ENCODE data around the gene SEC14L1.

SEC14L1 gene

GRCh38 chr17:77101521-77102410 lies 39.0 kb upstream of the SEC14L1 start:
- TF ChIP-seq, protein P1, sequence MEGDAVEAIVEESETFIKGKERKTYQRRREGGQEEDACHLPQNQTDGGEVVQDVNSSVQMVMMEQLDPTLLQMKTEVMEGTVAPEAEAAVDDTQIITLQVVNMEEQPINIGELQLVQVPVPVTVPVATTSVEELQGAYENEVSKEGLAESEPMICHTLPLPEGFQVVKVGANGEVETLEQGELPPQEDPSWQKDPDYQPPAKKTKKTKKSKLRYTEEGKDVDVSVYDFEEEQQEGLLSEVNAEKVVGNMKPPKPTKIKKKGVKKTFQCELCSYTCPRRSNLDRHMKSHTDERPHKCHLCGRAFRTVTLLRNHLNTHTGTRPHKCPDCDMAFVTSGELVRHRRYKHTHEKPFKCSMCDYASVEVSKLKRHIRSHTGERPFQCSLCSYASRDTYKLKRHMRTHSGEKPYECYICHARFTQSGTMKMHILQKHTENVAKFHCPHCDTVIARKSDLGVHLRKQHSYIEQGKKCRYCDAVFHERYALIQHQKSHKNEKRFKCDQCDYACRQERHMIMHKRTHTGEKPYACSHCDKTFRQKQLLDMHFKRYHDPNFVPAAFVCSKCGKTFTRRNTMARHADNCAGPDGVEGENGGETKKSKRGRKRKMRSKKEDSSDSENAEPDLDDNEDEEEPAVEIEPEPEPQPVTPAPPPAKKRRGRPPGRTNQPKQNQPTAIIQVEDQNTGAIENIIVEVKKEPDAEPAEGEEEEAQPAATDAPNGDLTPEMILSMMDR (IDR thresholded peaks at IDR 0.05), result no peak

GRCh38 chr17:77105706-77106105 lies 35.1 kb upstream of the SEC14L1 start:
- TF ChIP-seq, protein P1 (IDR thresholded peaks at IDR 0.05), result no peak

DNA sequence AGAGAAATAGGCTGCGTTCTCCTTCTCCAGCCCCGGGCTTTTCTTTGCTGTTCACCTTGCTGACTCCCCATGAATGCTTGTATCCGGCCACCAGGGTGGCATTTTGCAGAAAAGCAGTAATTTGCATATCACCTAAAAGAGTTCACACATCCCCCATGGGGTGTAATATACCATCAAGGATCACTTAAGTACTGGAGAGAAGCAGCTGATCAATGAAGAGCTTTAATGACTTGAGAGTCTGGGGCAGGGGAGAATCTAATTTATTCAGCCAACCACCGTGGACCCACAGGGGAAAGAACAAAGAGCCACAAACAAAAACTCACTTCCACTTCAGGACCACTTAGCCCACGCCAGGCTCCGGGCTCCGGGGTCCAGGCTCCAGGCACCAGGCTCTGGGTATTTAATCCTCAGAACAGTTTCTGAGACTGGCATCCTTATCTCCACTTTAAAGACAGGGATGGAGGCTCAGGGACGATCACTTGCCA lies 33.9 kb upstream of the SEC14L1 start:
- TF ChIP-seq, protein P1 (IDR thresholded peaks at IDR 0.05), result no peak

- TF ChIP-seq, protein P1 (IDR thresholded peaks at IDR 0.05), result no peak
These were observed 33.0 kb upstream of the SEC14L1 start for GRCh38 chr17:77107506-77108433.

DNA sequence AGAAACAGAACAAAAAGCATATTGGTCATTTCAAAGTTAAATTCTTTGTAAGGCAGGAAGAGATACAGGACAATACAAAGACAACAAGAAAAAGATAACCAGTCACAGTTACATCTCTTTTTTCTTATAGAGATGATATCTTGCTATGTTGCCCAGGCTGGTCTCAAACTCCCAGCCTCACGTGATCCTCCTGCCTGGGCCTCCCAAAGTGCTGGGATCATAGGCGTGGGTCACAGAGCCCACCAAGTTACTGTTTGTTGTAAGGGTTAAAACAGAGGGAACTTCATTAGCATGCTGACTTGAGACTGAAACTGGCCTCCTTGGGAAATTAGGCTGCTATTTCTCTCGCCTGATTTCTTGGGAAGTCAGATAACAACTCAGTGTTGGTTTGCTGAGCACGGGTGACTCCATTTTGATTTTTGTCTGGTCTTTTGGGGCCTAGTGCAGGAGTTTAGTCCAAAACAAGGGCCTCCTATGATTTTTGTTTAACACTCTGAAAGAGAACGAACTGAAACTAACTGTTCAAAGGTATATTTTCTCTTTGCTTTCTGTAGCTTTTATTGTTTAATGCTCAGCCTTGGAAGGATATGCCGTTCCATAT lies 31.5 kb upstream of the SEC14L1 start:
- TF ChIP-seq, protein P1 (IDR thresholded peaks at IDR 0.05), result no peak

- TF ChIP-seq, protein P1 (IDR thresholded peaks at IDR 0.05), result no peak
These were observed 30.9 kb upstream of the SEC14L1 start for GRCh38 chr17:77109764-77110359.

DNA sequence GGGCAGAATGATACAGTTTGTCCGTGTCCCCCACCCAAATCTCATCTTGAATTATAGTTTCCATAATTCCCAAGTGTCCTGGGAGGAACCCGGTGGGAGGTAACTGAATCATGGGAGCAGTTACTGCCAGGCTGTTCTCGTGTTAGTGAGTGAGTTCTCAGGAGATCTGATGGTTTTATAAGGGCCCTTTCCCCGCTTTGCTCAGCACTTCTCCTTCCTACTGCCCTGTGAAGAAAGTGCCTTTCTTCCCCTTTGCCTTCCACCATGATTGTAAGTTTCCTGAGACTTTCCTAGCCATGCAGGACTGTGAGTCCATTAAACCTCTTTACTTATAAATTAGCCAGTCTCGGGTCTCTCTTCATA lies 28.9 kb upstream of the SEC14L1 start:
- TF ChIP-seq, protein P1 (IDR thresholded peaks at IDR 0.05), result no peak
